Hepatocyte (in vitro differentiated cells): ENCODE data around the gene SP140L. TPM values are rescaled to one million over a fixed set of nuclear protein-coding genes. Genes with fewer than 3 reads are reported as not detected.

ENCODE experiments used
- DNase-seq: peaks from one replicate; pipeline ENCODE4 v3.0.0-alpha.2; 2016; ENCODE audit warnings: low spot score
- H2AFZ ChIP-seq: fragments of 200-600 bp; sonication (generic); 2 replicates; pipeline ENCODE4 v1.6.0; 2016; ENCODE audit warnings: antibody characterized with exemption, mild to moderate bottlenecking
- H3K27ac ChIP-seq: fragments of 200-600 bp; sonication (generic); 2 replicates; pipeline ENCODE4 v1.5.1; 2016; ENCODE audit warnings: mild to moderate bottlenecking
- H3K27me3 ChIP-seq: fragments of 200-600 bp; sonication (generic); 2 replicates; pipeline ENCODE4 v1.6.1; 2016
- H3K36me3 ChIP-seq: fragments of 200-600 bp; sonication (generic); replicated peaks from 2 replicates; pipeline ENCODE4 v1.5.1; 2016; ENCODE audit warnings: low read depth; ENCODE audit not compliant: insufficient read depth
- H3K4me1 ChIP-seq: fragments of 200-600 bp; sonication (generic); 2 replicates; pipeline ENCODE4 v1.5.1; 2016; ENCODE audit warnings: mild to moderate bottlenecking, moderate library complexity; ENCODE audit not compliant: insufficient read depth
- H3K4me2 ChIP-seq: fragments of 200-600 bp; sonication (generic); 2 replicates; pipeline ENCODE4 v1.6.0; 2016
- H3K4me3 ChIP-seq: fragments of 200-600 bp; sonication (generic); 2 replicates; pipeline ENCODE4 v1.5.1; 2016; ENCODE audit warnings: mild to moderate bottlenecking
- H3K79me2 ChIP-seq: fragments of 200-600 bp; sonication (generic); 2 replicates; pipeline ENCODE4 v1.6.0; 2017; ENCODE audit warnings: mild to moderate bottlenecking
- H3K9me2 ChIP-seq: fragments of 200-600 bp; sonication (generic); replicated peaks from 2 replicates; pipeline ENCODE4 v1.6.0; 2017; ENCODE audit warnings: mild to moderate bottlenecking; ENCODE audit not compliant: insufficient read depth
- H3K9me3 ChIP-seq: fragments of 200-600 bp; sonication (generic); 2 replicates; pipeline ENCODE4 v1.5.1; 2016; ENCODE audit warnings: low read depth, mild to moderate bottlenecking
- H4K20me1 ChIP-seq: fragments of 200-600 bp; sonication (generic); 2 replicates; pipeline ENCODE4 v1.6.0; 2016; ENCODE audit warnings: mild to moderate bottlenecking; ENCODE audit not compliant: insufficient read depth, poor library complexity, severe bottlenecking
- CTCF ChIP-seq: fragments of 200-600 bp; sonication (generic); IDR thresholded peaks from 2 replicates; pipeline ENCODE4 v1.5.1; 2016; ENCODE audit warnings: antibody characterized with exemption, mild to moderate bottlenecking; ENCODE audit not compliant: poor library complexity
- EZH2 ChIP-seq: fragments of 200-600 bp; sonication (generic); IDR thresholded peaks from 2 replicates; pipeline ENCODE4 v1.6.1; 2016; ENCODE audit warnings: antibody characterized with exemption, mild to moderate bottlenecking, borderline replicate concordance
- EZH2phosphoT487 ChIP-seq: fragments of 200-600 bp; sonication (generic); IDR thresholded peaks from one replicate; pipeline ENCODE4 v1.6.1; 2018; ENCODE audit warnings: antibody characterized with exemption, mild to moderate bottlenecking, low read depth, moderate library complexity; ENCODE audit not compliant: unreplicated experiment, severe bottlenecking
- WGBS: methylation state at CpG from one replicate; pipeline ENCODE4 v1.1.6; 2016; ENCODE audit warnings: low lambda C conversion rate; ENCODE audit errors: missing lambda C conversion rate; 5-methylcytosine and 5-hydroxymethylcytosine counted together
- polyA plus RNA-seq: library from polyadenylated mRNA; unstranded; fragments of >200 nt; fragmentation: Nextera tagmentation; extraction: Ambion mirVana; gene quantifications from 2 replicates; pipeline ENCODE4 v1.2.1, GENCODE V29; 2016
- total RNA-seq: library from RNA; depleted of rRNA; stranded (reverse); fragments of >200 nt; gene quantifications from 2 replicates; pipeline ENCODE4 v1.2.3, GENCODE V29; 2014

SP140L gene
- total and polyA plus RNA-seq, 2 experiments from 2014 or later: 7.1 to 8.1 TPM

GRCh38 chr2:230348787-230349186 lies 21.8 kb downstream of the SP140L start:
- no peaks in the 10 kb centered on the region for H3K9me3 ChIP-seq
- H3K4me2 ChIP-seq: no peak overlapping the region
- no peaks in the 10 kb centered on the region for H3K4me1 ChIP-seq
- no peak overlapping the region for H2AFZ ChIP-seq
- H3K27ac ChIP-seq: no peak overlapping the region
- H3K79me2 ChIP-seq: no peaks in the 10 kb centered on the region
- no peak overlapping the region for H3K4me3 ChIP-seq
- H4K20me1 ChIP-seq: no peaks in the 10 kb centered on the region
- no peaks in the 10 kb centered on the region for H3K36me3 ChIP-seq
- no peak for DNase-seq
- TF ChIP-seq EZH2phosphoT487: no peak
- TF ChIP-seq CTCF: no peak
- TF ChIP-seq EZH2: no peak
- H3K27me3 ChIP-seq: no peaks in the 10 kb centered on the region
- H3K9me2 ChIP-seq: no peaks in the 10 kb centered on the region

GRCh38 chr2:230356084-230356483 lies 29.1 kb downstream of the SP140L start:
- WGBS: 88% methylated on average over 2 of the region's 2 CpGs
- Histone ChIP-seq H3K4me1 (no peaks in the 10 kb centered on the region), H4K20me1 (no peaks in the 10 kb centered on the region), H3K9me3 (no peaks in the 10 kb centered on the region), H3K27me3 (no peaks in the 10 kb centered on the region), H3K36me3 (no peaks in the 10 kb centered on the region), H3K9me2 (no peaks in the 10 kb centered on the region), H3K4me2 (no peak overlapping the region), H3K79me2 (no peaks in the 10 kb centered on the region), H3K27ac (no peak overlapping the region), H3K4me3 (no peak overlapping the region), H2AFZ (no peak overlapping the region)
- DNase-seq: no peak
- TF ChIP-seq EZH2phosphoT487 (no peak), CTCF (no peak), EZH2 (no peak)

GRCh38 chr2:230358305-230358704 lies 31.3 kb downstream of the SP140L start:
- H2AFZ ChIP-seq: no peak overlapping the region
- no peaks in the 10 kb centered on the region for H3K9me3 ChIP-seq
- no peaks in the 10 kb centered on the region for H3K36me3 ChIP-seq
- H3K27ac ChIP-seq: no peak overlapping the region
- no peaks in the 10 kb centered on the region for H4K20me1 ChIP-seq
- H3K4me2 ChIP-seq: no peak overlapping the region
- no peaks in the 10 kb centered on the region for H3K27me3 ChIP-seq
- TF ChIP-seq CTCF: no peak
- TF ChIP-seq EZH2: no peak
- no peak for TF ChIP-seq EZH2phosphoT487
- no peaks in the 10 kb centered on the region for H3K79me2 ChIP-seq
- DNase-seq: no peak
- no peaks in the 10 kb centered on the region for H3K9me2 ChIP-seq
- WGBS: 94% methylated on average over 1 of the region's 1 CpG
- H3K4me3 ChIP-seq: no peak overlapping the region
- no peaks in the 10 kb centered on the region for H3K4me1 ChIP-seq

GRCh38 chr2:230360028-230360427 lies 33.0 kb downstream of the SP140L start:
- no peaks in the 10 kb centered on the region for H3K4me1 ChIP-seq
- H3K4me2 ChIP-seq: no peak overlapping the region
- H3K27me3 ChIP-seq: no peaks in the 10 kb centered on the region
- DNase-seq: no peak
- WGBS: 36% methylated on average over 1 of the region's 1 CpG
- no peaks in the 10 kb centered on the region for H3K9me3 ChIP-seq
- H3K79me2 ChIP-seq: no peaks in the 10 kb centered on the region
- H2AFZ ChIP-seq: no peak overlapping the region
- TF ChIP-seq EZH2phosphoT487 (no peak), CTCF (no peak), EZH2 (no peak)
- no peak overlapping the region for H3K27ac ChIP-seq
- no peaks in the 10 kb centered on the region for H3K36me3 ChIP-seq
- no peaks in the 10 kb centered on the region for H4K20me1 ChIP-seq
- no peaks in the 10 kb centered on the region for H3K9me2 ChIP-seq
- H3K4me3 ChIP-seq: no peak overlapping the region
